D341Med (cell line): ENCODE measurements around the gene LPO.
A peak's percentile ranks its signal among the peaks of the same experiment; 100 is the strongest.

Experiments used
- DNase-seq: peaks from one replicate; pipeline ENCODE4 v3.0.0; 2012; ENCODE audit warnings: low spot score

Gene LPO

GRCh38 chr17:58303971-58304749, 65.8 kb downstream of the LPO start:
- DNase-seq: peak; percentile 94

GRCh38 chr17:58304750-58305486, 66.5 kb downstream of the LPO start:
- peak; percentile 30 for DNase-seq

- DNase-seq: peak; percentile 39
These were observed 67.2 kb downstream of the LPO start for GRCh38 chr17:58305626-58306025.

- peak; percentile 31 for DNase-seq
These were observed 68.0 kb downstream of the LPO start for GRCh38 chr17:58306131-58306951.

GRCh38 chr17:58307468-58308172, 69.2 kb downstream of the LPO start:
- DNase-seq: peak; percentile 25

GRCh38 chr17:58308173-58308984, 70.0 kb downstream of the LPO start:
- DNase-seq: peak; percentile 74

GRCh38 chr17:58308985-58309917, 70.9 kb downstream of the LPO start:
- peak; percentile 19 for DNase-seq

- DNase-seq: no peak
These were observed 71.5 kb downstream of the LPO start for GRCh38 chr17:58309918-58310259.

- peak; percentile 48 for DNase-seq
These were observed 72.4 kb downstream of the LPO start for GRCh38 chr17:58310511-58311428.

- peak; percentile 35 for DNase-seq
These were observed 73.1 kb downstream of the LPO start for GRCh38 chr17:58311429-58311894.

- peak; percentile 39 for DNase-seq
These were observed 73.7 kb downstream of the LPO start for GRCh38 chr17:58312021-58312630.

GRCh38 chr17:58312829-58313228, 74.4 kb downstream of the LPO start:
- peak; percentile 25 for DNase-seq

- peak; percentile 82 for DNase-seq
These were observed 75.7 kb downstream of the LPO start for GRCh38 chr17:58313815-58314705.

GRCh38 chr17:58314706-58315015, 76.3 kb downstream of the LPO start:
- no peak for DNase-seq

GRCh38 chr17:58315281-58315711, 76.9 kb downstream of the LPO start:
- DNase-seq: no peak

- DNase-seq: peak; percentile 15
These were observed 77.4 kb downstream of the LPO start for GRCh38 chr17:58315750-58316149.

GRCh38 chr17:58316260-58316960, 78.0 kb downstream of the LPO start:
- DNase-seq: no peak
